K562 (cell line): ENCODE data around the gene SPEG. TPM values are rescaled to one million over a fixed set of nuclear protein-coding genes. Genes with fewer than 3 reads are reported as not detected.
A peak's percentile ranks its signal among the peaks of the same experiment; 100 is the strongest.

Experiments used
- ATF7 ChIP-seq: fragments of 450-650 bp; IDR thresholded peaks from 2 replicates; pipeline ENCODE4 v1.7.1; 2014; ENCODE audit warnings: mild to moderate bottlenecking, moderate library complexity
- BRD9 ChIP-seq: fragments of 450-650 bp; IDR thresholded peaks from 2 replicates; pipeline ENCODE4 v1.6.1; 2018; ENCODE audit warnings: low read depth; ENCODE audit not compliant: partially characterized antibody
- NEUROD1 ChIP-seq: fragments of 150-350 bp; IDR thresholded peaks from 2 replicates; pipeline ENCODE4 v1.6.1; 2014; ENCODE audit warnings: borderline replicate concordance, low read length, low read depth; ENCODE audit not compliant: partially characterized antibody
- NRF1 ChIP-seq, 2 experiments: fragments of 450-650 bp; IDR thresholded peaks in 1 of 2; conservative IDR thresholded peaks in 1 of 2; 2 replicates each; pipeline ENCODE4 v1.6.1; 2014; ENCODE audit warnings: mild to moderate bottlenecking in 2 of 2
- PML ChIP-seq: IDR thresholded peaks from 2 replicates; pipeline ENCODE4 v1.6.1; 2012; ENCODE audit warnings: low read length, inconsistent platforms
- SMARCA4 ChIP-seq: fragments of 450-650 bp; IDR thresholded peaks from 2 replicates; pipeline ENCODE4 v1.6.1; 2016
- polyA plus RNA-seq, 8 experiments: library from polyadenylated mRNA; depleted of rRNA in 4 of 8; stranded (reverse) in 5 of 8; unstranded in 3 of 8; fragments of >200 nt; fragmentation: Nextera tagmentation in 2 of 8; fragmentation: Illumina TruSeq in 1 of 8; extraction: Ambion mirVana in 2 of 8; extraction: Trizol in 1 of 8; gene quantifications; 2 replicates each; pipeline versions ENCODE4 v1.2.1 to v1.2.3, GENCODE V29; 2011 to 2014; ENCODE audit warnings: inconsistent platforms in 1 of 8, missing spikeins in 1 of 8
- total RNA-seq, 7 experiments: library from RNA; depleted of rRNA in 6 of 7; stranded (reverse); fragments of >200 nt in 6 of 7; fragmentation: Illumina TruSeq in 2 of 7; extraction: Trizol in 2 of 7; gene quantifications; 2 replicates each; pipeline versions ENCODE4 v1.2.1 to v1.2.3, GENCODE V29; 2011 to 2021; ENCODE audit warnings: low replicate concordance in 1 of 7
- TF ChIP-seq, protein P1 (sequence below), 2 experiments: fragments of 450-650 bp in 1 of 2; IDR thresholded peaks; 2 replicates each; pipeline ENCODE4 v1.6.1; 2011 to 2017; ENCODE audit warnings: low read depth in 2 of 2, antibody characterized with exemption in 1 of 2, borderline replicate concordance in 1 of 2, low read length in 1 of 2, mild to moderate bottlenecking in 1 of 2, mixed read lengths in 1 of 2; ENCODE audit not compliant: control insufficient read depth in 1 of 2
- TF ChIP-seq, protein P2 (sequence below), 2 experiments: fragments of 450-650 bp in 1 of 2; sonication (generic) in 1 of 2; formaldehyde crosslinking in 1 of 2; IDR thresholded peaks; 2 replicates each; pipeline versions ENCODE4 v1.7.1 to v1.9.0; 2016 to 2022; ENCODE audit warnings: inconsistent platforms in 1 of 2, mild to moderate bottlenecking in 1 of 2, missing genetic modification reagents in 1 of 2
- TF ChIP-seq, protein P3 (sequence below), 3 experiments: fragments of 200-800 bp in 1 of 3; fragments of 250-450 bp in 1 of 3; fragments of 450-650 bp in 1 of 3; sonication (Bioruptor Pico) in 1 of 3; sonication (Bioruptor generic) in 1 of 3; formaldehyde crosslinking in 1 of 3; IDR thresholded peaks; 2 replicates each; pipeline versions ENCODE4 v1.6.1 to v1.8.0; 2016 to 2022; ENCODE audit warnings: mild to moderate bottlenecking in 2 of 3, missing genetic modification characterization in 2 of 3, missing compliant biosample characterization in 1 of 3, moderate library complexity in 1 of 3

The SPEG gene
- total and polyA plus RNA-seq, 9 of the 15 experiments (the other 6 are each of a cell fraction or from before 2014, with no cell fraction given), result 0.49 to 8.7 (median 3.0) TPM

DNA sequence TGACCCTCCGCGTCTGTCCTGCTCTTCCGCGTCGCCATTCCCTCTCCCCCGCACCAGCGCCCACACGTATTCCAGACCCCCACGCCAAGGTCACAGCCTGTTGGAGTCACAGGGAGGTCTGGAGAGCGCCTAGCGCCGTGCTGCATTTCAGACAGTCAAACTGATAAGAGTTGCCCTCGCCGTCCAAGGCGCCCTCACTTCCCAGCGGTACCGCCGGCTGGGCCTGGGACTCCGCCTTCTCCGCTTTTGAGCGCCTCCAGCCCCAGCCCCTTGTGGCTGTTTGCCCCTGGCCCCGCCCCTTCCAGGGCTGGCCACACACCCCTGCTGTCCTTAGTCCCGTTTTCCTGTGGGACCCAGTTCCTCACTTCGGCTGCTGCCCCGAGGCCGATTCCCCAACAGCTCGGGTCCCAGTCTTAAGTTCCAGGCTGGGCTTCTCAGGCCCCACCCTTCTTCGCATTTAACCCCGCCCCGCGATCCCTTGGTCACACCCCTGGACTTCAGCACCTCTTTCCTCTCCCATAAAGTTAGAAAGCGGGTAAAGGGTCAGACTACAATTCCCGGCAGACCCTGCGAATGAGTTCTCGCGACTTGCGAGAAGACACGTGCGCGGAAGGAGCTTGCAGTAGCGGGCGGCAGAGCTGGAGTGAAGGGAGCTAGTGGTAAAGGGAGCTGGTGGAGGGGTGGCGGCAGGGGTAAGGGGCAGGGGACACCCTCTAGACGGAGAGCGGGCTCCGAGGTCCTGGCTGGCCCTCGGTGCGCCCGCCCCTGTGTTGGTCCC, 63.8 kb downstream of the SPEG start, which contains the start of gene GMPPA (continued):
- TF ChIP-seq, protein P1, sequence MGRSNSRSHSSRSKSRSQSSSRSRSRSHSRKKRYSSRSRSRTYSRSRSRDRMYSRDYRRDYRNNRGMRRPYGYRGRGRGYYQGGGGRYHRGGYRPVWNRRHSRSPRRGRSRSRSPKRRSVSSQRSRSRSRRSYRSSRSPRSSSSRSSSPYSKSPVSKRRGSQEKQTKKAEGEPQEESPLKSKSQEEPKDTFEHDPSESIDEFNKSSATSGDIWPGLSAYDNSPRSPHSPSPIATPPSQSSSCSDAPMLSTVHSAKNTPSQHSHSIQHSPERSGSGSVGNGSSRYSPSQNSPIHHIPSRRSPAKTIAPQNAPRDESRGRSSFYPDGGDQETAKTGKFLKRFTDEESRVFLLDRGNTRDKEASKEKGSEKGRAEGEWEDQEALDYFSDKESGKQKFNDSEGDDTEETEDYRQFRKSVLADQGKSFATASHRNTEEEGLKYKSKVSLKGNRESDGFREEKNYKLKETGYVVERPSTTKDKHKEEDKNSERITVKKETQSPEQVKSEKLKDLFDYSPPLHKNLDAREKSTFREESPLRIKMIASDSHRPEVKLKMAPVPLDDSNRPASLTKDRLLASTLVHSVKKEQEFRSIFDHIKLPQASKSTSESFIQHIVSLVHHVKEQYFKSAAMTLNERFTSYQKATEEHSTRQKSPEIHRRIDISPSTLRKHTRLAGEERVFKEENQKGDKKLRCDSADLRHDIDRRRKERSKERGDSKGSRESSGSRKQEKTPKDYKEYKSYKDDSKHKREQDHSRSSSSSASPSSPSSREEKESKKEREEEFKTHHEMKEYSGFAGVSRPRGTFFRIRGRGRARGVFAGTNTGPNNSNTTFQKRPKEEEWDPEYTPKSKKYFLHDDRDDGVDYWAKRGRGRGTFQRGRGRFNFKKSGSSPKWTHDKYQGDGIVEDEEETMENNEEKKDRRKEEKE (IDR thresholded peaks at IDR 0.05; ENCODE audit: borderline replicate concordance in 1 of 2, control insufficient read depth in 1 of 2, low read depth in 2 of 2, low read length in 1 of 2), result 0 out of 4 replicates have a peak, but pooled peaks of 1 of the 2 experiments have one; percentile 28
- TF ChIP-seq ATF7 (0 out of 2 replicates have a peak, but pooled peaks have one; percentile 48), NEUROD1 (peak; percentile 17), SMARCA4 (peak; percentile 67; the same call in 1 of the 2 replicates), BRD9 (peak; percentile 84), PML (peak; percentile 45; the same call in 1 of the 2 replicates), NRF1 (conservative IDR thresholded peaks at IDR 0.05 in 1 of 2, IDR thresholded peaks at IDR 0.05 in 1 of 2) (peak; percentile 69 to 70)
- TF ChIP-seq, protein P2, sequence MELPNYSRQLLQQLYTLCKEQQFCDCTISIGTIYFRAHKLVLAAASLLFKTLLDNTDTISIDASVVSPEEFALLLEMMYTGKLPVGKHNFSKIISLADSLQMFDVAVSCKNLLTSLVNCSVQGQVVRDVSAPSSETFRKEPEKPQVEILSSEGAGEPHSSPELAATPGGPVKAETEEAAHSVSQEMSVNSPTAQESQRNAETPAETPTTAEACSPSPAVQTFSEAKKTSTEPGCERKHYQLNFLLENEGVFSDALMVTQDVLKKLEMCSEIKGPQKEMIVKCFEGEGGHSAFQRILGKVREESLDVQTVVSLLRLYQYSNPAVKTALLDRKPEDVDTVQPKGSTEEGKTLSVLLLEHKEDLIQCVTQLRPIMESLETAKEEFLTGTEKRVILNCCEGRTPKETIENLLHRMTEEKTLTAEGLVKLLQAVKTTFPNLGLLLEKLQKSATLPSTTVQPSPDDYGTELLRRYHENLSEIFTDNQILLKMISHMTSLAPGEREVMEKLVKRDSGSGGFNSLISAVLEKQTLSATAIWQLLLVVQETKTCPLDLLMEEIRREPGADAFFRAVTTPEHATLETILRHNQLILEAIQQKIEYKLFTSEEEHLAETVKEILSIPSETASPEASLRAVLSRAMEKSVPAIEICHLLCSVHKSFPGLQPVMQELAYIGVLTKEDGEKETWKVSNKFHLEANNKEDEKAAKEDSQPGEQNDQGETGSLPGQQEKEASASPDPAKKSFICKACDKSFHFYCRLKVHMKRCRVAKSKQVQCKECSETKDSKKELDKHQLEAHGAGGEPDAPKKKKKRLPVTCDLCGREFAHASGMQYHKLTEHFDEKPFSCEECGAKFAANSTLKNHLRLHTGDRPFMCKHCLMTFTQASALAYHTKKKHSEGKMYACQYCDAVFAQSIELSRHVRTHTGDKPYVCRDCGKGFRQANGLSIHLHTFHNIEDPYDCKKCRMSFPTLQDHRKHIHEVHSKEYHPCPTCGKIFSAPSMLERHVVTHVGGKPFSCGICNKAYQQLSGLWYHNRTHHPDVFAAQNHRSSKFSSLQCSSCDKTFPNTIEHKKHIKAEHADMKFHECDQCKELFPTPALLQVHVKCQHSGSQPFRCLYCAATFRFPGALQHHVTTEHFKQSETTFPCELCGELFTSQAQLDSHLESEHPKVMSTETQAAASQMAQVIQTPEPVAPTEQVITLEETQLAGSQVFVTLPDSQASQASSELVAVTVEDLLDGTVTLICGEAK (IDR thresholded peaks at IDR 0.05), result peak; percentile 74
- TF ChIP-seq, protein P2 (CRISPR knock-in tag; IDR thresholded peaks at IDR 0.05), result no peak
- TF ChIP-seq, protein P3, sequence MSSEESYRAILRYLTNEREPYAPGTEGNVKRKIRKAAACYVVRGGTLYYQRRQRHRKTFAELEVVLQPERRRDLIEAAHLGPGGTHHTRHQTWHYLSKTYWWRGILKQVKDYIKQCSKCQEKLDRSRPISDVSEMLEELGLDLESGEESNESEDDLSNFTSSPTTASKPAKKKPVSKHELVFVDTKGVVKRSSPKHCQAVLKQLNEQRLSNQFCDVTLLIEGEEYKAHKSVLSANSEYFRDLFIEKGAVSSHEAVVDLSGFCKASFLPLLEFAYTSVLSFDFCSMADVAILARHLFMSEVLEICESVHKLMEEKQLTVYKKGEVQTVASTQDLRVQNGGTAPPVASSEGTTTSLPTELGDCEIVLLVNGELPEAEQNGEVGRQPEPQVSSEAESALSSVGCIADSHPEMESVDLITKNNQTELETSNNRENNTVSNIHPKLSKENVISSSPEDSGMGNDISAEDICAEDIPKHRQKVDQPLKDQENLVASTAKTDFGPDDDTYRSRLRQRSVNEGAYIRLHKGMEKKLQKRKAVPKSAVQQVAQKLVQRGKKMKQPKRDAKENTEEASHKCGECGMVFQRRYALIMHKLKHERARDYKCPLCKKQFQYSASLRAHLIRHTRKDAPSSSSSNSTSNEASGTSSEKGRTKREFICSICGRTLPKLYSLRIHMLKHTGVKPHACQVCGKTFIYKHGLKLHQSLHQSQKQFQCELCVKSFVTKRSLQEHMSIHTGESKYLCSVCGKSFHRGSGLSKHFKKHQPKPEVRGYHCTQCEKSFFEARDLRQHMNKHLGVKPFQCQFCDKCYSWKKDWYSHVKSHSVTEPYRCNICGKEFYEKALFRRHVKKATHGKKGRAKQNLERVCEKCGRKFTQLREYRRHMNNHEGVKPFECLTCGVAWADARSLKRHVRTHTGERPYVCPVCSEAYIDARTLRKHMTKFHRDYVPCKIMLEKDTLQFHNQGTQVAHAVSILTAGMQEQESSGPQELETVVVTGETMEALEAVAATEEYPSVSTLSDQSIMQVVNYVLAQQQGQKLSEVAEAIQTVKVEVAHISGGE (CRISPR knock-in tag; IDR thresholded peaks at IDR 0.05), result peak in 1 of 3 experiments; percentile 79; a peak in 2 of 6 replicates
